ENCODE data around the gene EED.

Gene EED, protein sequence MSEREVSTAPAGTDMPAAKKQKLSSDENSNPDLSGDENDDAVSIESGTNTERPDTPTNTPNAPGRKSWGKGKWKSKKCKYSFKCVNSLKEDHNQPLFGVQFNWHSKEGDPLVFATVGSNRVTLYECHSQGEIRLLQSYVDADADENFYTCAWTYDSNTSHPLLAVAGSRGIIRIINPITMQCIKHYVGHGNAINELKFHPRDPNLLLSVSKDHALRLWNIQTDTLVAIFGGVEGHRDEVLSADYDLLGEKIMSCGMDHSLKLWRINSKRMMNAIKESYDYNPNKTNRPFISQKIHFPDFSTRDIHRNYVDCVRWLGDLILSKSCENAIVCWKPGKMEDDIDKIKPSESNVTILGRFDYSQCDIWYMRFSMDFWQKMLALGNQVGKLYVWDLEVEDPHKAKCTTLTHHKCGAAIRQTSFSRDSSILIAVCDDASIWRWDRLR

DNA sequence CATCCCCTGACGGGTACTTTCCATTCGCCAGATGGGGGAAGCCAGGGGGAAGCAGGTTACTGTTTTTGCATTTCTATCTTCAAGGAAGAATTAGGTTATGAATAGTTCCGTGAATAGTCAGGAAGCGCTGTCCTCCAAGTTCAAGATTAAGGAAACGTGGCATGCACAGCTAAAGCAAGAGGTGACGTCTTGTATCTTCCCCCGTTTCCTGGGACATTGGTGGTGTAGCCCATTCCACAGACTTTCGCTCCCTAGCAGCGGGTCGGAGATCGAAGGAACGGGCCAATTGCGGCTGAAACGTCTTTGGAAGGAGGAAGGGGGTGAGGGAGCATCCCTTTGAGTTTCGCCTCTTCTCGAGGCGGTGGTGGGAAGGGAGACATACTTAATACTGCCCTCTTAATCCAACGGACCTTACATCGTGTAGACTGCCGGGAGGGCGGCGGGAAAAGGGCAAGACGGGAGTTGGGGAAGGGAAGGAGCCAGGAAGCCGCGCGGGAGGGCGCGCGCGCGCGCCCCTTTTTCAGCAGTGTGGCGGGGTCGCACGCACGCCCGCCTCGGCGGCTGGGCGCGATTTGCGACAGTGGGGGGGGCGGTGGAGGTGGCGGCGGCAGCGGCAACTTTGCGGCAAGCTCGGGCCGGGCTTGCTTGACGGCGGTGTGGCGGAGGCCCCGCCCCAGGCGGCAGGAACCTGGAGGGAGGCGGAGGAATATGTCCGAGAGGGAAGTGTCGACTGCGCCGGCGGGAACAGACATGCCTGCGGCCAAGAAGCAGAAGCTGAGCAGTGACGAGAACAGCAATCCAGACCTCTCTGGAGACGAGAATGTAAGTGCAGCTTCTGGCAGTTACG lies at the start of gene EED:
Gene EED (plus strand): TSS at position 232 of the 847 bp plus-strand sequence. CDS start 477 bp downstream, at position 709.
- peak; percentile 80 to 91 for DNase-seq (ENCODE audit: extremely low read depth in 1 of 2, low read depth in 1 of 2)

DNA sequence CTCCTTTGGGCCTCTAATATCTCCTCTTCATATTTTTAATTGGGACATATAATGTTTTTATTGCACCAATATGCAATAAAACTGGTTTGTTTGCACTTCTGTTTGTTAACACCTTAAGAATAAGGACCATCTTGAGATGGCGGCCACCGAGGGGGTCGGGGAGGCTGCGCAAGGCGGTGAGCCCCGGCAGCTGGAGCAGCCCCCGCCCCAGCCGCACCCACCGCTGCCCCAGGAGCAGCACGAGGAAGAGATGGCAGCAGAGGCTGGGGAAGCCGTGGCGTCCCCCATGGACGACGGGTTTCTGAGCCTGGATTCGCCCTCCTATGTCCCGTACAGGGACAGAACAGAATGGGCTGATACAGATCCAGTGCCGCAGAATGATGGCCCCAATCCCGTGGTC lies 49.6 kb upstream of the EED start:
- no peak for DNase-seq (ENCODE audit: extremely low read depth in 1 of 2, low read depth in 1 of 2)

DNA sequence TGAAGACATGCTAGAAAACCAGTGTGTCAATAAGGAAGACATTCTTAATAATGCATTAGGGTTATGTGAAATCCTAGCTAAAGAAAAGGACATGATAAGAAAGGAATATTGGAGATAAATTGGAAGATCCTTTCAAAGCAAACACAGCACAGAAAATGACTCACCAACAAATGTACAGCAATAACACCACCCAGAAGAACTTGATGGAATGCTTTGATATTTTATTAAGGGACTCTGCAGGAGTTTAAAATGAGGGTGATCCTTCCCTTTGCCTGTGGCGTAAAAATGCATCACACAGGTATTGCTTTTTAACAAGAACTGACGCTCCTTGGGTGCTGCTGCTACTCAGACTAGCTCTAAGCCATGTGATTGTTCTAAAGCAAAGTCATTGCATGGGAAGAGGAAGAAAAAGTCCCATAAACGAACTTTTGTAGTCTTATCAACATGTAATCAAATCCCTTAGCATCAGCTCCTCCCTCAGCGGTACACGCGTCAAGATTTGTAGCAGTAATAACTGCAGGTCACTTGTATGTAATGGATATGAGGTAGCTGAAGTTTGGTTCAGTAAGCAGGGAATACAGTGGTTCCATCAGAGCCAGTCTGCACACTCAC lies 48.4 kb upstream of the EED start:
- DNase-seq (ENCODE audit: extremely low read depth in 1 of 2, low read depth in 1 of 2): no peak

DNA sequence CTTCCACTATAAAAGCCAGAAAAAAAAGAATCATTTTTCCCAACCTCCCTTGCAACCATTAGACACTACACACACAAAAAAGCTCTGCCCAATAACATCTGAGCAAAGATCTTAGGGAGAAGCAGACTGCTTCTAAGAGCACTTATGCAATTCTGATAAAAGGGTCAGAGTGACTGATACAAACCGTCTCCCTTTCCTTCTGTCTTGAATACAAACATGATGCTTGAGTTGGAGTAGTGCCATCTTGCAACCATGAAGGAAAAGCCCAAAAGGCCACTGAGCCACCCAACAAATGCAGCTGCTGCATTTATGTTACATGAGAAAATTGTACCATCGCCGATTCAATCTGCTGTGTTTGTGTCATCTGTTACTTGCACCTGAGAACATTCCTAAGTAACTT lies 47.6 kb upstream of the EED start:
- DNase-seq (ENCODE audit: extremely low read depth in 1 of 2, low read depth in 1 of 2): no peak

DNA sequence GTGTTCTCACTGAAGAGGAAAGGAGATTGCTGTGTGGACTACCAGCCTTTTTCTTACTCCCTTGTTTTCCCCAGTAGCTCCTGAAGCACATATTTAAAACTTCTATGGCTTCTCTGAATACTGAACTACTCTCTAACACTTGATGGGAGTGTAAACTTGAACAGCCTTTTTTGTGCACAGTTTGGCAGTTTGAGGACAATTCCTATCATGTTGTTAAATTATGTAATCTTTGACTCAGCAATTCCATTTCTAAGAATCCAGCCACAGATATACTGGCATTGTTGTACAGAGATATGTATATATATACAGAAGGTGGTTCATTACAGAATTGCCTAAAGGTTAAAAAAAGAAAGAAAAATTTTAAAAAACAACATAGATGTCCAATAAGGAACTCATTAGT lies 47.1 kb upstream of the EED start:
- DNase-seq (ENCODE audit: extremely low read depth in 1 of 2, low read depth in 1 of 2): no peak

DNA sequence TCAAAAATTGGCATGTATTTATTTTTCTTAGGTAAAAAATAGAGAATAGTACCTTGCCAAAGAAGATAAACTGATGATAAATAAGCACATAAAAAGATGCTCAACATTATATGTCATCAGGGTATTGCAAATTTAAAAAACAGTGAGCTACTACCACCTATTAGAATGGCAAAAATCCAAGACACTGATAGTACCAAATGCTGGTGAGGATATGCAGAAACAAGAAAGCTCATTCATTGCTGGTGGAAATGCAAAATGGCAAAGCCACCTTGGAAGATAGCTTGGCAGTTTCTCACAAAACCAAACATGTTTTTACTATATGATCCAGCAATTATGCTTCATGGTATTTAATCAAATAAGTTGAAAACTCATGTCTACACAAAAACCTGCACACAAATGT lies 46.4 kb upstream of the EED start:
- DNase-seq (ENCODE audit: extremely low read depth in 1 of 2, low read depth in 1 of 2): no peak

DNA sequence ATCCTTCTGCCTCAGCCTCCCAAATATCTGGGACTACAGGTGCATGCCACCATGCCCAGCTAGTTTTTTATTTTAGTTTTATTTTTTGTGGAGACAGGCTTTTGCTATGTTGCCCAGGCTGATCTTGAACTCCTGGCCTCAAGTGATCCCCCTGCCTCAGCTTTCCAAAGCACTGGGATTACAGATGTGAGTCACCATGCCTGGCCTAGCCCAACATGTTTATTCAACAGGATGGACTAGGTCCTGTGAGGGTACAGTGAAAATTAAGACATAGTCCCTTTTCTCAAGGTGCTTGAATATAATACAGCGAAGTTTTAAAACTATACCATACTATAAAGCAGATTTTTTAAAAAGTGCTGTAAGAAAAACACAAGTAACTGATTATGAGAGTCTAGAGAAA lies 45.2 kb upstream of the EED start:
- DNase-seq (ENCODE audit: extremely low read depth in 1 of 2, low read depth in 1 of 2): no peak

DNA sequence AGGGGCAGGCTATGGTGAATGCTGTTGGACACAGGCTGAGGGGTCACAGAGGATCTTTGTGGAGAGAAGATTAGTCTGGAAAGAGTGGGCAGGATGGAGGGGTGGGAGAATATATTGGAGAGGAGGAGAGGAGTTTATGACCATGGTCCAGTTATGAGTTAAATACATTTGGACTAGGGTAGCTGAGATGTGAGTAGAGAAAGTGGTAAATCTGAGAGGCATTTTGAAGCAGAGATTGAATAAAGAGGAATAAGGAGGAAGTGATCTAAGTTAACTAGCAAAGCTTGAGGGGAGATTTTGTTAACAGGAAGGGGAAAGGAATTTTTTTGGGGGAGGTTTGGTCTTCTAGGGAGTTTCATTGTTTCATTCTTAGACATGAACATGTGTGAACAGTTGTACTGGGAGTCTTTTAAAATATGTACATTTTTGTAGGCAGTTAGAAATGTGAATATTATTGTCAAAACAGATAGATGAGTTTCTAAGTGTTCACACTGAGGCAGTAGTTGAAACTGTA lies 43.1 kb upstream of the EED start:
- no peak for DNase-seq (ENCODE audit: extremely low read depth in 1 of 2, low read depth in 1 of 2)

DNA sequence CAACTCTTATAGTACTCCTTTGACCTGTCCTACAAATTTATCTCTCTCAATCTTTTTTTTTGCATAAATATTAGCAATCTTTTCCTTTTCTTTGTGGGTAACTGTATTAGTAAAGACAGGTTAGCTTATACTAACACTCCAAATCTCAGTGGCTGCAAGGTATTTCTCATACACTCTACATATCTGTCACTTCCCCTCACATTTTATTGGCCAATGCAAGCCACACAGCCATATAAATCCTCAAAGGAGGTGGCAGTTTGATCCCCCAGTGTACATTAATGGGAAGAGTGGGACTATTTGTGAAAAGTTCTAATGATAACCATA lies 42.6 kb upstream of the EED start:
- DNase-seq (ENCODE audit: extremely low read depth in 1 of 2, low read depth in 1 of 2): no peak

DNA sequence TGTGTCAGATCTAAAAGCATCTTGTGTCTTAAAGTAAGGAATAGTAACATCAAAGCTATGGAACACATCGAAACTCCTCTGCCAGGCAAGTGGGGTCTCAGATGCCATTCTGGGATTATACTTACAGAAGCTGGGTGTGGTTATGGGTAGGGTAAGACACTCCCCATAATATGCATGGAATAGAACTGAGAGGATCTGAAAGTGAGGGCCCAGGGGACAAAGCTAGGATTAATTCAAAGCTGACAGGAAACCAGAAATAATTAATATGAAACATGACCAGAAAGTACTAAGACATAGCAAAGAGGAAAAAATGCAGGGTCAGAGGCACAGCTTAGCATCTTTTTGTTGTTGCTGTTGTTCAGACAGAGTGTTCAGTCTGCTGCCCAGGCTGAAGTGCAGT lies 40.2 kb upstream of the EED start:
- DNase-seq (ENCODE audit: extremely low read depth in 1 of 2, low read depth in 1 of 2): no peak

DNA sequence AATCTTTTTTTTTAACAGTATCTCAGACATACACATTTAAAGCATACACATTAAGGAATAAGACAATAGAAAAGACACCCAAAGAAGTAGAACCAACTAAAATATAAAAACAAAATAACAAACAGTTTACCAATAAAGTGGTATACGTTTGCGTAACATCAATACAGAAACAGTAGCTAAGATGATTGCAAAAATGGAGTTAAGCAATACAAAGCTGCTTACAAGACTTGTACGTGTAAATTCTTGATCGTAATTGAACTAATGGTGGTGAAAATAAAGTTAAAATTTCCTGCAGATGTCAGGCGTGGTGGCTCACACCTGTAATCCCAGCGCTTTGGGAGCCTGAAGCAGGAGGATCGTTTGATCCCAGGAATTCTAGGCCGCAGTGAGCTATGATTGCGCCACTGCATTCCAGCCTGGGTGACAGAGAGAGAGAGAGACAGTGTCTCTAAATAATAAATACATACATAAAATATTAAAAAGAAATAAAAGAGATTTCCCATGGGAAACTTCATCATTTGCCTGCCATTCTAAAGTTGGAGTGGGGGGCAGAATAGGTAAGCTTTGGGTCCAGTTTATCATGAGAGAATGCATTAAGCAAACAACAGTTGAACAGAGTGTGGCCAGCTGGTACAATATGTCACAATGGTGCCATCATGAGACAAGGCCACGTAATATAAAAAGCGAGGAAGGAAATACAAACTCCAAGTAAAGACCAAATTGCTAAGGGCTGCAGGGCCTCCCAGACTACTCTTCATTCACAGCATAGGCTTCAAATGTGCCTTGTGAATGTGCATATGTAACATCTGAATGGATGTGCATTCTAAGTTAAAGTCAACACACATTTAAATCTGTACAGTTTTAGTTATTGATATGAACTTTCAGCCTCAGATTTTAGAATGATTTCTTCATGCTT lies 38.9 kb upstream of the EED start:
- DNase-seq (ENCODE audit: extremely low read depth in 1 of 2, low read depth in 1 of 2): no peak

DNA sequence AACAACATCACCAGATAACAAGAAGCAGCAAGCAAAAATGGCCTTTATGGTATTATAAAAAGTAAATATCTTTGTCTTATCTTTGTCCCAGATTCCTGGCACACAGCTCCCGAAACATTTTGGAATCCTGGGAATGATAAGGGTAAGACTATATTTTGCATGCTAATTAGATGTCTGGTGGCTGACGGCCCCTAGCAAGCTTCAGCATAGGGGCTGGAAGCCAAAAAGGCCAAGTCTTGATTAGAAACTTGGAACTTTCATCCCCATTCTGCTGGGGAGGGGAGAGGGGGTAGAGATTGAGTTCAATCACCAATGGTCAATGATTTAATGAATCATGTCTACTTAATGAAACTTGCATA lies 38.2 kb upstream of the EED start:
- DNase-seq (ENCODE audit: extremely low read depth in 1 of 2, low read depth in 1 of 2): no peak

DNA sequence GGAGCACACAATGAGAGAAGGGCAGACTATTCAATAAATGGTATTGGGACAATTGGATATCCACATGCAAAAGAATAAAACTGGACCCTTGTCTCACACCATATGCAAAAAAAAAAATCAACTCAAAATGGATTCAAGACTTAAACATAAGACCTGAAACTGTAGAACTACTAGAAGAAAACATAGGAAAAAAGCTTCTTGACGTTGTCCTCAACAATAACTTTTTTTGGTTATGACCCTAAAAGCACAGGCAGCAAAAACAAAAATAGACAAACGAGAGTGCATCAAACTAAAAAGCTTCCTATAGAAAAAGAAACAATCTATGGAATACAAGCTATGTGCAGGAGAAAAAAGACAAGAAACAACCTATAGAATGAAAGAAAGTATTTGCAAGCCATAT lies 37.1 kb upstream of the EED start:
- no peak for DNase-seq (ENCODE audit: extremely low read depth in 1 of 2, low read depth in 1 of 2)

DNA sequence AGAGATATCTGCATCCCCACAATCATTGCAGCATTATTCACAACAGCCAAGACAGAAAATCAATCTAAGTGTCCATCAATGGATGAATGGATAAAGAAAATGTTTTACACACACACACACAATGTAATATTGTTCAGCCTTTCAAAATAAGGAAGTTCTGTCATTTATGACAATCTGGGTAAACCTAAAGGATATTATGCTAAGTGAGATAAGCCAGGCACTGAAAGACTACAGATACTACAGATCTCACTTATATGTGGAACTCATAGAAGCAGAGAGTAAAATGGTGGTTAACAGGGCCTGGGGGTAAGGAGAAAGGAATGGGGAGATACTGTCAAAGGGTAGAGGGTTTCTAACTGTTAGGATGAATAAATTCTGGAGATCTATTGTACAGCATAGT lies 36.0 kb upstream of the EED start:
- no peak for DNase-seq (ENCODE audit: extremely low read depth in 1 of 2, low read depth in 1 of 2)

DNA sequence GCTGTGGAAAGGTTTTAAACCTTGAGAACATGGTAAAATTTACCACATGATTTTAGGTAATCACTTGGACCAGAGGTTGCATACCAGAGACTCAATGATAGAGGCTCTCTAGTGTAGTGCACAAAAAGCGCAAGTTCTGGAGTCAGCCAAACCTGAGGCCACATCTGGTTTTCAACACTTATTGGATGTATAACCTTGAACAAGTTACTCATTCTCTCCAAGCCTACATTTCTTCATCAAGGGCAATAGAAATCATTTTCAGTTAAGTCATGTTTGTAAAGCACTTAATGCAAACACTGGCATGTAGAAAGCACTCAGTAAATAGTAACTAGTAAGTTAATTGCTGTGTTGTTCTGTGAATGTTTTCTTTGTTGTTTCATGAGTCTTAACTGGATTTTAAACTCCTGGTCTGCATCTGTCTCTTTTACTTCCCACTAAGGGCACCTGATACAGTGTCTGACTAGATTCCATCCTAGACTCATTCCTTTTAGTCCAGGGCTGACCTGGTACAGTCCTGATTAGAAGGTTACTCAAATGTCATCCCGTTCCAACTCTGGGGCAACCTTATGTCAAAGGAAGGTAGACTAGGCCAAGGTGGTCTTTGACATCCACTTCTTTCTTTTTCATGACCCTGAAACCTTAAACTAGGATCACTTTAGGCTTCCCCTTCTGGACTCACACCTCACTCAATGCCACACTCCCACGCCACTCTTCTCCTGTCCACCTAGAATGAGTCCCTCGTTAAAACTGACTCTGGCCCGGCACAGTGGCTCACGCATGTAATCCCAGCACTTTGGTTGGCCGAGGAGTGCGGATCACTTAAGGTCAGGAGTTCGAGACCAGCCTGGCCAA lies 34.5 kb upstream of the EED start:
- no peak for DNase-seq (ENCODE audit: extremely low read depth in 1 of 2, low read depth in 1 of 2)

DNA sequence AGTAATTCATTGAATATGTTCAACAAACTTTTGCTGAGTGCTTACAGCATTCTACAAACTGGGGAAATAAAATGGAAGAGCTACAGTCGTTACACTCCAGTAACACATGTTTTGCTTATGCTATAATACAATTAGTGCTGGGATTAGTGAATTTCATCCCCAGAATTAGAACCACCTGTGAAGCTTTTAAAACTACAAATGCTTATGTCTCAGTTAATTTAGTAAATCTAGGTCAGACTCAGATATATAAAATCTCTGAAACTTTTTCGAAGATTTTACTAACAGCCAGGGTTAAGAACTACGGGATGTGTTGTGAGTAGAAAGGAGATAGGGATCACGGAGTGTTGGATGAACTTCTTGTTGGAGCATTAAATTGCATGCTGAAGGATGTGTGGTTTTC lies 33.7 kb upstream of the EED start:
- DNase-seq (ENCODE audit: extremely low read depth in 1 of 2, low read depth in 1 of 2): no peak

DNA sequence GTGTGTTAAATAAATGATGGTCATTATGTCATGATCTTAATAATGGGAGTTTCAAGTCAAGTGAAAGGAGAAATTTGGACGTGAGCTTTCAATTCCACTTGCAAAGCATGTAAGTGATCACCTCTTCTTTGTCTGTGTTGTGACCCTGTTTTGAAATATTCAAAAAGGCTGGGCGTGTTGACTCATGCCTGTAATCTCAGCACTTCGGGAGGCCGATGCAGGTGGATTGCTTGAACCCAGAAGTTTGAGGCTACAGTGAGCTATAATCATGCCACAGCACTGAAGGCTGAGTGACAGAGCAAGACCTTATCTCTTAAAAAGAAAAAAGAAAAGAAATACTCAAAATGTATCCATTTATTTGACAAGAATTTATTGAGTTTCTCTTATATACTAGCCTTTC lies 32.9 kb upstream of the EED start:
- no peak for DNase-seq (ENCODE audit: extremely low read depth in 1 of 2, low read depth in 1 of 2)

DNA sequence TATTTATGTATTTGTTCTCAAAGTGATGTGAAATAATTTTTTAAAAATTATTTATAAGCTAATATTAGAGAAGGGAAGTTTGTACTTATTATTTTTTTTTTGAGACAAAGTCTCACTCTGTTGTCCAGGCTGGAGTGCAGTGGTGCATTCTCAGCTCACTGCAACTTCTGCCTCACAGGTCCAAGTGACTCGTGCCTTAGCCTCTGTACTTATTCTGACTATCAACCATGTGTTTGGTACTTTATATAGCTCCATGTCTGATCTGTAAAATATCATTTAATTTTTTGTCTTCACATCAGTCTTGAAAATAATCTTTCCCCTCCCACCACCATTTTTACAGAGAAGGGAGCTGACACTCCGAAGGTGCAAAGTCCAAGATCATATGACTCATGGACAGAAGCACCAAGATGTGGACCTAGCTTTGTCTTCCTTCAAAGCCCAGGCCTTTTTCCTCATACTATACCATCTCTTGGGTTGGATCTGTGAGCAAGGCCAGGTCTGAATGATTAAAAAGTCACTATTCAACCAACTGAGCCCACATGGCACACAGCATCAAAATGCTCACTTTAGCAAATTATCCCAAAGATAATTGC lies 32.4 kb upstream of the EED start:
- no peak for DNase-seq (ENCODE audit: extremely low read depth in 1 of 2, low read depth in 1 of 2)

DNA sequence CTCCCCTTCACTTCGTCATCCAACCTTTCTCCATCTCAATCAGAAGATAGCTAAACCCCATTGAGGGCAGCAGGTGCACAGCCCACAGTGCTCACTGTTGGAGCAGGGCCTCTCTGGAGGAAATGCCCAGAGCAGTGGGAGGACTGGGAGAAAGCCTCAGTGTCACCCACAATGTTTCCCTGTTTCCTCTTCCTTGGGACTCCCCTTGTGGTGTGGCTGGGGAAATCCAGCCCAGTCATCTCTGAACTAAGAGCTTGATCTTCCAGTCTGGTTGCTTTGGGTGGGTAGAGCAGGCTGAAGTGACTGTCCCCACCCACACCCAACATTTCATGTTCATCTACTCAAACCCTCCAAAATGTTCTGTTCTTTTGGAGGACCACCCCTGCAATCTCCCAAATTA lies 29.8 kb upstream of the EED start:
- DNase-seq (ENCODE audit: extremely low read depth in 1 of 2, low read depth in 1 of 2): no peak
